CD4-positive, alpha-beta T cell (primary cell): Measurements from ENCODE around the gene NOX4. TPM values are rescaled to one million over a fixed set of nuclear protein-coding genes. Genes with fewer than 3 reads are reported as not detected.
"Not testable (repeated sequence)": the region's sequence is repeated elsewhere in the genome, so short reads cannot be mapped to it uniquely, and the experiment has no call there.

ENCODE experiments used
- ATAC-seq: fragments of 200-7000 bp; cut with Tn5 transposase; one replicate; pipeline ENCODE4 v1.10.0; 2022; ENCODE audit warnings: mild to moderate bottlenecking; ENCODE audit not compliant: poor library complexity
- CTCF ChIA-PET: fragments of 350-600 bp; sonication (Branson Sonifier 250); formaldehyde crosslinking; loops from one replicate; lab custom pipeline; 2021; ENCODE audit warnings: antibody characterized with exemption, inconsistent platforms; lab: Charles Lee
- POLR2A ChIA-PET: fragments of 350-600 bp; sonication (Branson Sonifier 250); formaldehyde crosslinking; loops from one replicate; lab custom pipeline; 2021; ENCODE audit warnings: antibody characterized with exemption, inconsistent platforms; lab: Charles Lee
- DNase-seq, 14 experiments: peaks; one replicate each; pipeline ENCODE4 v3.0.0-alpha.2; 2013 to 2020; ENCODE audit warnings: mixed read lengths in 2 of 14
- H3K27ac ChIP-seq, 2 donors: one replicate each; pipeline versions ENCODE4 v1.5.1 to v1.7.0; 2013; ENCODE audit warnings: low read length in 2 of 2, low read depth in 1 of 2, mild to moderate bottlenecking in 1 of 2
- H3K27me3 ChIP-seq, 2 experiments: 1 replicate in 1 of 2; 2 replicates in 1 of 2; pipeline versions ENCODE4 v1.6.1 to v1.7.0; 2013; ENCODE audit warnings: low read length in 2 of 2, control low read depth in 1 of 2, mild to moderate bottlenecking in 1 of 2, moderate library complexity in 1 of 2; ENCODE audit not compliant: insufficient read depth in 2 of 2, control insufficient read depth in 1 of 2
- H3K36me3 ChIP-seq: one replicate; pipeline ENCODE4 v1.6.1; 2013; ENCODE audit warnings: low read length, control low read depth; ENCODE audit not compliant: insufficient read depth
- H3K4me1 ChIP-seq: one replicate; pipeline ENCODE4 v1.6.1; 2013; ENCODE audit warnings: low read length, control low read depth; ENCODE audit not compliant: insufficient read depth
- H3K4me3 ChIP-seq: one replicate; pipeline ENCODE4 v1.5.1; 2013; ENCODE audit warnings: mild to moderate bottlenecking, low read length, moderate library complexity
- H3K9me3 ChIP-seq, 2 experiments: 1 replicate in 1 of 2; 2 replicates in 1 of 2; pipeline versions ENCODE4 v1.6.1 to v1.7.0; 2013; ENCODE audit warnings: low read length in 2 of 2, mild to moderate bottlenecking in 2 of 2, control low read depth in 1 of 2, moderate library complexity in 1 of 2; ENCODE audit not compliant: control insufficient read depth in 1 of 2, insufficient read depth in 1 of 2
- H3K27ac Mint-ChIP-seq: one replicate; pipeline ENCODE4 v1.8.0; 2020; ENCODE audit warnings: mixed read lengths
- H3K27me3 Mint-ChIP-seq: one replicate; pipeline ENCODE4 v1.8.0; 2021; ENCODE audit warnings: mixed read lengths
- H3K36me3 Mint-ChIP-seq: one replicate; pipeline ENCODE4 v1.8.0; 2021; ENCODE audit warnings: low read depth, mixed read lengths
- H3K4me1 Mint-ChIP-seq: one replicate; pipeline ENCODE4 v1.8.0; 2021; ENCODE audit warnings: low read depth, mixed read lengths
- H3K4me3 Mint-ChIP-seq: one replicate; pipeline ENCODE4 v1.8.0; 2020; ENCODE audit warnings: mild to moderate bottlenecking, mixed read lengths
- H3K9me3 Mint-ChIP-seq: one replicate; pipeline ENCODE4 v1.8.0; 2020; ENCODE audit warnings: mixed read lengths
- intact Hi-C, 2 experiments: fragments of 100-400 bp; cut with DNase I in 1 of 2; cut with micrococcal nuclease in 1 of 2; formaldehyde crosslinking; loops; one replicate each; pipeline versions ENCODE4 v1.15.1 to v1.9.0; 2023 to 2025; cut with DNase I, micrococcal nuclease
- total RNA-seq, 174 experiments: library from RNA in 2 of 174; stranded (reverse) in 2 of 174; gene quantifications; one replicate each; pipeline ENCODE4 v1.2.3 and lab custom pipeline; 2021 to 2026
- TF ChIP-seq, protein P1 (sequence below): fragments of 200-600 bp; IDR thresholded peaks from one replicate; pipeline ENCODE4 v1.8.0; 2022; ENCODE audit warnings: antibody characterized with exemption, mild to moderate bottlenecking

NOX4 gene
- total RNA-seq, 2 experiments from 2014 or later = not detected

- Mint-ChIP-seq H3K27me3 (no peaks in the 10 kb centered on the region), H3K36me3 (no peaks in the 10 kb centered on the region), H3K9me3 (no peaks in the 10 kb centered on the region), H3K4me3 (no peak overlapping the region), H3K4me1 (no peaks in the 10 kb centered on the region), H3K27ac (no peak overlapping the region)
- TF ChIP-seq, protein P1, sequence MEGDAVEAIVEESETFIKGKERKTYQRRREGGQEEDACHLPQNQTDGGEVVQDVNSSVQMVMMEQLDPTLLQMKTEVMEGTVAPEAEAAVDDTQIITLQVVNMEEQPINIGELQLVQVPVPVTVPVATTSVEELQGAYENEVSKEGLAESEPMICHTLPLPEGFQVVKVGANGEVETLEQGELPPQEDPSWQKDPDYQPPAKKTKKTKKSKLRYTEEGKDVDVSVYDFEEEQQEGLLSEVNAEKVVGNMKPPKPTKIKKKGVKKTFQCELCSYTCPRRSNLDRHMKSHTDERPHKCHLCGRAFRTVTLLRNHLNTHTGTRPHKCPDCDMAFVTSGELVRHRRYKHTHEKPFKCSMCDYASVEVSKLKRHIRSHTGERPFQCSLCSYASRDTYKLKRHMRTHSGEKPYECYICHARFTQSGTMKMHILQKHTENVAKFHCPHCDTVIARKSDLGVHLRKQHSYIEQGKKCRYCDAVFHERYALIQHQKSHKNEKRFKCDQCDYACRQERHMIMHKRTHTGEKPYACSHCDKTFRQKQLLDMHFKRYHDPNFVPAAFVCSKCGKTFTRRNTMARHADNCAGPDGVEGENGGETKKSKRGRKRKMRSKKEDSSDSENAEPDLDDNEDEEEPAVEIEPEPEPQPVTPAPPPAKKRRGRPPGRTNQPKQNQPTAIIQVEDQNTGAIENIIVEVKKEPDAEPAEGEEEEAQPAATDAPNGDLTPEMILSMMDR = no peak
- Histone ChIP-seq H3K27ac (no peak overlapping the region), H3K4me1 (no peaks in the 10 kb centered on the region), H3K9me3 (no peaks in the 10 kb centered on the region), H3K36me3 (no peaks in the 10 kb centered on the region), H3K4me3 (no peak overlapping the region), H3K27me3 (no peaks in the 10 kb centered on the region)
- CTCF ChIA-PET = no interaction called here
- no peak for ATAC-seq
- POLR2A ChIA-PET = no interaction called here
- no peak for DNase-seq
- intact Hi-C loops = no loop called here
Measured at GRCh38 chr11:89420981-89421380, 70.2 kb downstream of the NOX4 start.

DNA sequence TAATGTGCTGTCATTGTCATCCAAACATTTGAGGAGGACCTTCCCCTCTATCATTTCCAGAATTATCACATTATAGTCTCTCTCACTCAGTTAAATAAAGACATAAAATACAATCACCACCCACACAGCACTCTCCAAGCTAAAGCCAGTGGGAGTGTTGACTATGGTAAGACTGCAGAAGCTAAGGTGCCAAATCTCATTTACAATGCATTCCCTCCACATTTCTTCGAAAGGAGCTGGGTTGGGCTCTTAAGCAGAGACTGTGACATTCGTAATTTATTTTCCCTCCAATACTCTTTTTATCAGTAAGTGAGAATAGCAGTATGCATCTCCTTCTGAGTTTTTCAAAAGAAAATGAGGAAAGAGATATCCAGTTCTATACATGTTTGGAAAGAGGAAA lies 74.2 kb downstream of the NOX4 start:
- no peaks in the 10 kb centered on the region for H3K27me3 ChIP-seq
- H3K27ac ChIP-seq = no peak overlapping the region
- Mint-ChIP-seq H3K27ac (no peak overlapping the region), H3K4me3 (no peak overlapping the region), H3K27me3 (no peaks in the 10 kb centered on the region), H3K4me1 (no peaks in the 10 kb centered on the region), H3K36me3 (no peaks in the 10 kb centered on the region), H3K9me3 (no peaks in the 10 kb centered on the region)
- H3K36me3 ChIP-seq = no peaks in the 10 kb centered on the region
- no peak overlapping the region for H3K4me3 ChIP-seq
- H3K9me3 ChIP-seq = no peaks in the 10 kb centered on the region
- POLR2A ChIA-PET = no interaction called here
- TF ChIP-seq, protein P1 = no peak
- intact Hi-C loops = no loop called here
- CTCF ChIA-PET = no interaction called here
- ATAC-seq (no peak), DNase-seq (no peak)
- no peaks in the 10 kb centered on the region for H3K4me1 ChIP-seq

- POLR2A ChIA-PET, intact Hi-C loops: not testable (repeated sequence)
Measured at GRCh38 chr11:89411112-89411511, 80.1 kb downstream of the NOX4 start.

DNA sequence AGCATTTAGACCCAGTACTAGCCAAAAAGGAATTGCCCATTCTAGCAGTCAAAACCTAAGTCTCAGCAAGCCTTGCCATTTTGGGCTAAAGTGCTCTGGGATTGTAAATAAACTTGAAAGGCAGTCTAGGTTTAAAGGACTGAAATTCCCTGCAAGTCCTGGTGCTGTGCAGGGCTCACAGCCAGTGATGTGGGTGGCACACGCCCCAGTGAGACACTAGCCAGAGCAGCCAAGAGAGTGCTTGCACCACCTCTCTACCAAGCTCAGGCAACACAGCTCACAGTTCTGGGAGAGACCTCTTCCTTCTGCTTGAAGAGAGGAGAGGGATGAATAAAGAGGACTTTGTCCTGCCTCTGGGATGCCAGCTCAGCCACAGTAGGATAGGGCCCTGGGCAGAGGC lies 80.5 kb downstream of the NOX4 start:
- H3K27me3 ChIP-seq, intact Hi-C loops, CTCF ChIA-PET, ATAC-seq, POLR2A ChIA-PET, H3K4me3 ChIP-seq, H3K36me3 Mint-ChIP-seq, H3K4me1 Mint-ChIP-seq, H3K4me3 Mint-ChIP-seq, H3K36me3 ChIP-seq, H3K27ac ChIP-seq, H3K4me1 ChIP-seq, DNase-seq, H3K27me3 Mint-ChIP-seq, H3K27ac Mint-ChIP-seq, H3K9me3 Mint-ChIP-seq, H3K9me3 ChIP-seq: not testable (repeated sequence)

More at GRCh38 chr11:89411112-89411511, 80.1 kb downstream of the NOX4 start:
- H3K4me1 Mint-ChIP-seq, H3K27ac ChIP-seq, H3K4me3 ChIP-seq, H3K9me3 Mint-ChIP-seq, CTCF ChIA-PET, H3K36me3 Mint-ChIP-seq, ATAC-seq, H3K27me3 Mint-ChIP-seq, DNase-seq, H3K4me3 Mint-ChIP-seq, H3K27me3 ChIP-seq, H3K36me3 ChIP-seq, H3K9me3 ChIP-seq, H3K27ac Mint-ChIP-seq, H3K4me1 ChIP-seq: not testable (repeated sequence)

- H3K4me3 ChIP-seq, H3K27me3 ChIP-seq, POLR2A ChIA-PET, ATAC-seq, intact Hi-C loops, H3K4me1 ChIP-seq, H3K9me3 ChIP-seq, H3K4me3 Mint-ChIP-seq, H3K36me3 ChIP-seq, H3K9me3 Mint-ChIP-seq, H3K4me1 Mint-ChIP-seq, H3K27me3 Mint-ChIP-seq, CTCF ChIA-PET, H3K27ac Mint-ChIP-seq, DNase-seq, H3K27ac ChIP-seq, H3K36me3 Mint-ChIP-seq: not testable (repeated sequence)
Measured at GRCh38 chr11:89408441-89408840, 82.7 kb downstream of the NOX4 start.
